KOPT-K1 (cell line): ENCODE data around the gene ACO1.
"Not testable (repeated sequence)": the region's sequence is repeated elsewhere in the genome, so short reads cannot be mapped to it uniquely, and the experiment has no call there.

Experiments
- H3K27ac ChIP-seq: fragments of 200-600 bp; sonication (generic); 2 replicates; pipeline ENCODE4 v1.5.1; 2016; ENCODE audit warnings: antibody characterized with exemption, mild to moderate bottlenecking, low read depth, low read length; ENCODE audit not compliant: poor library complexity, severe bottlenecking
- H3K36me3 ChIP-seq: fragments of 200-600 bp; sonication (generic); 2 replicates; pipeline ENCODE4 v1.5.1; 2017; ENCODE audit warnings: antibody characterized with exemption, mild to moderate bottlenecking, low read length, moderate library complexity; ENCODE audit not compliant: insufficient read depth
- H3K9me3 ChIP-seq: fragments of 200-600 bp; sonication (generic); 2 replicates; pipeline ENCODE4 v1.5.1; 2017; ENCODE audit warnings: antibody characterized with exemption, low read length, mild to moderate bottlenecking; ENCODE audit not compliant: insufficient read depth, poor library complexity, severe bottlenecking

ACO1 gene

GRCh38 chr9:32384364-32385151, at the start of gene ACO1:
Gene ACO1 (plus strand): TSS chr9:32384643. CDS start chr9:32405507, 20,864 bp downstream.
- Histone ChIP-seq H3K36me3 (no peaks in the 10 kb centered on the region), H3K27ac (peak within 1 kb of the TSS; percentile 57), H3K9me3 (no peaks in the 10 kb centered on the region)

- Histone ChIP-seq H3K36me3 (no peaks in the 10 kb centered on the region), H3K9me3 (no peaks in the 10 kb centered on the region), H3K27ac (no peak overlapping the region)
Observed at GRCh38 chr9:32334916-32335895, 49.2 kb upstream of the ACO1 start.

GRCh38 chr9:32339424-32339823, 45.0 kb upstream of the ACO1 start:
- no peak overlapping the region for H3K27ac ChIP-seq
- H3K36me3 ChIP-seq = no peaks in the 10 kb centered on the region

GRCh38 chr9:32340361-32340760, 44.1 kb upstream of the ACO1 start:
- no peak overlapping the region for H3K27ac ChIP-seq
- no peaks in the 10 kb centered on the region for H3K36me3 ChIP-seq
- H3K9me3 ChIP-seq = no peaks in the 10 kb centered on the region

More at GRCh38 chr9:32339424-32339823, 45.0 kb upstream of the ACO1 start:
- H3K9me3 ChIP-seq = no peaks in the 10 kb centered on the region

GRCh38 chr9:32344551-32345182, 39.8 kb upstream of the ACO1 start:
- Histone ChIP-seq H3K36me3 (no peaks in the 10 kb centered on the region), H3K9me3 (no peaks in the 10 kb centered on the region), H3K27ac (no peak overlapping the region)

GRCh38 chr9:32345243-32345642, 39.2 kb upstream of the ACO1 start:
- Histone ChIP-seq H3K27ac (no peak overlapping the region), H3K9me3 (no peaks in the 10 kb centered on the region), H3K36me3 (no peaks in the 10 kb centered on the region)

- no peaks in the 10 kb centered on the region for H3K36me3 ChIP-seq
- H3K27ac ChIP-seq = no peak overlapping the region
- H3K9me3 ChIP-seq = no peaks in the 10 kb centered on the region
Observed at GRCh38 chr9:32347571-32347970, 36.9 kb upstream of the ACO1 start.

- no peaks in the 10 kb centered on the region for H3K9me3 ChIP-seq
- no peaks in the 10 kb centered on the region for H3K36me3 ChIP-seq
- H3K27ac ChIP-seq = no peak overlapping the region
Observed at GRCh38 chr9:32348106-32348695, 36.2 kb upstream of the ACO1 start.

- Histone ChIP-seq H3K9me3 (no peaks in the 10 kb centered on the region), H3K36me3 (no peaks in the 10 kb centered on the region), H3K27ac (no peak overlapping the region)
Observed at GRCh38 chr9:32349013-32349412, 35.4 kb upstream of the ACO1 start.

GRCh38 chr9:32350682-32351081, 33.8 kb upstream of the ACO1 start:
- no peaks in the 10 kb centered on the region for H3K9me3 ChIP-seq
- no peak overlapping the region for H3K27ac ChIP-seq
- no peaks in the 10 kb centered on the region for H3K36me3 ChIP-seq

- Histone ChIP-seq H3K27ac (no peak overlapping the region), H3K9me3 (no peaks in the 10 kb centered on the region), H3K36me3 (no peaks in the 10 kb centered on the region)
Observed at GRCh38 chr9:32351845-32352244, 32.6 kb upstream of the ACO1 start.

GRCh38 chr9:32353476-32353875, 31.0 kb upstream of the ACO1 start:
- not testable (repeated sequence) for H3K9me3 ChIP-seq, H3K27ac ChIP-seq, H3K36me3 ChIP-seq

- no peak overlapping the region for H3K27ac ChIP-seq
- H3K36me3 ChIP-seq = no peaks in the 10 kb centered on the region
- H3K9me3 ChIP-seq = no peaks in the 10 kb centered on the region
Observed at GRCh38 chr9:32359452-32359851, 25.0 kb upstream of the ACO1 start.

- Histone ChIP-seq H3K27ac (no peak overlapping the region), H3K9me3 (no peaks in the 10 kb centered on the region), H3K36me3 (no peaks in the 10 kb centered on the region)
Observed at GRCh38 chr9:32360983-32361673, 23.3 kb upstream of the ACO1 start.
